ENCODE measurements around the gene ABLIM1. TPM values are rescaled to one million over a fixed set of nuclear protein-coding genes. Genes with fewer than 3 reads are reported as not detected.

The ABLIM1 gene
- total RNA-seq, 1 donor from 2014 or later = 70.0 TPM

DNA sequence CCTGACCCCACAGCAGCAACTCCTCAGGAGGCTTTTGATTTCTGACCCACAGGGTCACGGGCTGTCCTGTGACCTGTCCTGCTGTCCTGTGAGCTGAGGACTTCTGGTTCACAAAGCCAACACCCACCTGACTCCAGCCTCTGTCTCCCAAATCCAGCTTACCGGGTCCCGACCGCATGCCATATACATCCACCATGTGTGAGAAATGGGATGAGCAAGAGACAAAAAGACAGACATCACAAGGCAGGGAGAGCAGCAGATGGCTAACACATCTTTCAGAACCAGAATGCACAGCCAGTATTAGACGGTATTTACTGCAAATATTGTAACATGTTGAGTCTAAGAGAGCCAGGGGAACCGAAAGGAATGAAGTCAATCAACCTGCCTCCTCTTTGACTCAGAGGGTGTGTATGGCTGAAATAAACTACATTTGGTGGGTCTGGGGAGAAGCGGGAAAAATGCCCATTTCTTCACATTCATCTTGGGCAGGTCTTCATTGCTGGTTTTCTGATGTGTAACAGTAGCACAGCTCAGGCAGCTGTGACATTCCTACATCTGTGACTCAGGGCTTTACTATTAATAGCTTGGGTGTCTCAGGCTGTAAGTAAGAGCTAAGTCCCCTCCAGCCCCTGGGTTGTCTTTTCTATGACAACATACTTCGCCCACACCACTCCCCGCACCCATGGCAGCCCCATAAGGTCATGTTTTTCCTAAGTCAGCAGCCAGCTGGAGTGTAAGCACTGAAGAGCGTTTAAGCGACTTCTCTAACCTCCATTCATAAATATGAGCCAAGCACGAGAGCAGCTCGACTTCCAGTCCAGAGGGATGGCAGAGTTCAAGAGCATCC is 25.0 kb downstream of the ABLIM1 start:
- TF ChIP-seq EZH2 (IDR thresholded peaks at IDR 0.05; ENCODE audit: insufficient read depth, low read length) (no peak), CTCF (IDR thresholded peaks at IDR 0.05; ENCODE audit: insufficient read depth, low read depth, low read length) (no peak)
- H3K27ac Mint-ChIP-seq (ENCODE audit: unreplicated experiment) = peak overlapping the region; percentile 98
- peaks cover 7% of the 10 kb centered on the region for H3K27me3 ChIP-seq (ENCODE audit: insufficient read depth, low read length)
- H3K9me3 ChIP-seq (ENCODE audit: insufficient read depth, low read depth, low read length) = no peaks in the 10 kb centered on the region
- no peaks in the 10 kb centered on the region for H4K20me1 ChIP-seq (ENCODE audit: insufficient read depth, low read length)
- FAIRE-seq (peak; percentile 74), DNase-seq (ENCODE audit: low read depth) (peak; percentile 97)
- H3K4me3 Mint-ChIP-seq (ENCODE audit: unreplicated experiment) = peak overlapping the region; percentile 97
- peaks cover 42% of the 10 kb centered on the region for H3K4me1 ChIP-seq (ENCODE audit: insufficient read depth, low read length)
- peaks cover 9% of the 10 kb centered on the region for H3K36me3 Mint-ChIP-seq (ENCODE audit: low read depth, unreplicated experiment)
- peak overlapping the region; percentile 78 for H3K27ac ChIP-seq (ENCODE audit: low read depth, low read length)
- H3K4me1 Mint-ChIP-seq (ENCODE audit: low read depth, unreplicated experiment) = peaks cover 67% of the 10 kb centered on the region
- no peaks in the 10 kb centered on the region for H3K9me3 Mint-ChIP-seq (ENCODE audit: unreplicated experiment)
- peak overlapping the region; percentile 96 for H3K4me2 ChIP-seq (ENCODE audit: low read length)
- no peaks in the 10 kb centered on the region for H3K27me3 Mint-ChIP-seq (ENCODE audit: low read depth, unreplicated experiment)
- peak overlapping the region; percentile 83 for H3K9ac ChIP-seq (ENCODE audit: low read length)
- no peaks in the 10 kb centered on the region for H3K79me2 ChIP-seq (ENCODE audit: insufficient read depth, low read length)
- H3K4me3 ChIP-seq (ENCODE audit: insufficient read depth, low read depth, low read length) = peak overlapping the region; percentile 12
- no peak overlapping the region for H2AFZ ChIP-seq (ENCODE audit: low read depth, low read length)
- H3K36me3 ChIP-seq (ENCODE audit: insufficient read depth, low read length) = no peaks in the 10 kb centered on the region

DNA sequence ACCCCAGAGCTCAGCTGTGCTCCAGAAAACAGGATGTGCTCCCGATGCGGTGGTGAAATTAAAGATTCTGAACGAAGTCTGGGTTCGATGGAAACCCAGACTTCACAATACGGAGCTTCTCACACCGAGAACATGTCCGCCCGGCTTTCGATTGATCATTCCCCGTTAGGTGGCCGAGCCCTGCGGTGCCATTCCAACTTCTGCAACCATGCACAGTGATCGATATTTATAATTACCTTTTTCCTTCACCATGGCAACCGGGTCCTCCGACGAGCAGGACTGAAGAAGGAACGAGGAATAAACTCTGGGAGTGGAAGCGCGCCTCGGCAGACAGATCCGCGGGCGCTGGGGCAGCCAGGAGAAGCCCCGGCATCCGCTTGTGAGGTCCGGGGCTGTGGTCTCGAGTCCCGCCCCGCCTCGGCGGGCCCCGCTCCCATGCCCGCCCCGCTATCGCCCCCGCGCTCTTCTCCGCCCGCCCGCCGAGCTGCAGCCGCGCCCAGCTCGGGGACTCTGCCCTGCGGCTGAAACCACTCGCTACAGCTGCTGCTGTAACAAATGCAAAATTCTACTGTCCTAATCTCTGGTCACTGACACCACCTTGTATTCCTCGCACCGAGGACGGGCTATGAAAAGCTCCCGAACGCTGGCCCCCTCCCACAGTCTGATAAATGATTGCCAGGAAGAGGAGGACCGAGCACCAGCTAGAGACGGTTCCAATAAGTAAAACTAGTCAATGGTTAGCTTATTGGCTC is 26.2 kb downstream of the ABLIM1 start:
- Mint-ChIP-seq H3K4me3 (ENCODE audit: unreplicated experiment) (peak overlapping the region; percentile 97), H3K27me3 (ENCODE audit: low read depth, unreplicated experiment) (no peaks in the 10 kb centered on the region), H3K9me3 (ENCODE audit: unreplicated experiment) (no peaks in the 10 kb centered on the region), H3K27ac (ENCODE audit: unreplicated experiment) (peak overlapping the region; percentile 98), H3K36me3 (ENCODE audit: low read depth, unreplicated experiment) (peaks cover 9% of the 10 kb centered on the region), H3K4me1 (ENCODE audit: low read depth, unreplicated experiment) (peaks cover 66% of the 10 kb centered on the region)
- Histone ChIP-seq H3K36me3 (ENCODE audit: insufficient read depth, low read length) (no peaks in the 10 kb centered on the region), H2AFZ (ENCODE audit: low read depth, low read length) (peak overlapping the region; percentile 78), H3K9me3 (ENCODE audit: insufficient read depth, low read depth, low read length) (no peaks in the 10 kb centered on the region), H3K4me3 (ENCODE audit: insufficient read depth, low read depth, low read length) (peak overlapping the region; percentile 81), H3K9ac (ENCODE audit: low read length) (peak overlapping the region; percentile 83), H3K27me3 (ENCODE audit: insufficient read depth, low read length) (peaks cover 7% of the 10 kb centered on the region), H3K27ac (ENCODE audit: low read depth, low read length) (no peak overlapping the region), H4K20me1 (ENCODE audit: insufficient read depth, low read length) (no peaks in the 10 kb centered on the region), H3K79me2 (ENCODE audit: insufficient read depth, low read length) (no peaks in the 10 kb centered on the region), H3K4me2 (ENCODE audit: low read length) (peak overlapping the region; percentile 96), H3K4me1 (ENCODE audit: insufficient read depth, low read length) (peaks cover 45% of the 10 kb centered on the region)
- no peak for DNase-seq (ENCODE audit: low read depth)
- TF ChIP-seq CTCF (IDR thresholded peaks at IDR 0.05; ENCODE audit: insufficient read depth, low read depth, low read length) (no peak), EZH2 (IDR thresholded peaks at IDR 0.05; ENCODE audit: insufficient read depth, low read length) (no peak)
- no peak for FAIRE-seq
